BLaER1 treated with 17β-estradiol and CSF1 and Interleukin-3, amounts not matched to agents 10 nM and 100 nM (cell line): ENCODE results near the gene MAPK8IP1.

ENCODE experiments used
- H3K27ac ChIP-seq, 11 experiments: shearing (Covaris generic); formaldehyde crosslinking; 2 replicates each; pipeline ENCODE4 v1.8.1; 2022
- H3K27me3 ChIP-seq, 11 experiments: shearing (Covaris generic); formaldehyde crosslinking; 2 replicates each; pipeline ENCODE4 v1.8.1; 2022
- H3K36me3 ChIP-seq, 11 experiments: shearing (Covaris generic); formaldehyde crosslinking; 2 replicates each; pipeline ENCODE4 v1.8.1; 2022
- H3K4me1 ChIP-seq, 10 experiments: shearing (Covaris generic); formaldehyde crosslinking; 2 replicates each; pipeline ENCODE4 v1.8.1; 2022
- H3K4me2 ChIP-seq, 11 experiments: shearing (Covaris generic); formaldehyde crosslinking; 2 replicates each; pipeline ENCODE4 v1.8.1; 2022
- H3K4me3 ChIP-seq, 10 experiments: shearing (Covaris generic); formaldehyde crosslinking; 2 replicates each; pipeline ENCODE4 v1.8.1; 2022
- H3K9ac ChIP-seq, 11 experiments: shearing (Covaris generic); formaldehyde crosslinking; 2 replicates each; pipeline ENCODE4 v1.8.1; 2022
- H3K9me3 ChIP-seq, 11 experiments: shearing (Covaris generic); formaldehyde crosslinking; replicated peaks in 1 of 11; 2 replicates each; pipeline ENCODE4 v1.8.1; 2022
- H4K20me1 ChIP-seq, 11 experiments: shearing (Covaris generic); formaldehyde crosslinking; 2 replicates each; pipeline ENCODE4 v1.8.1; 2022
- Cebpa-rat ChIP-seq, 11 experiments: shearing (Covaris generic); IDR thresholded peaks; 2 replicates each; pipeline ENCODE4 v1.8.1; 2022

The MAPK8IP1 gene

DNA sequence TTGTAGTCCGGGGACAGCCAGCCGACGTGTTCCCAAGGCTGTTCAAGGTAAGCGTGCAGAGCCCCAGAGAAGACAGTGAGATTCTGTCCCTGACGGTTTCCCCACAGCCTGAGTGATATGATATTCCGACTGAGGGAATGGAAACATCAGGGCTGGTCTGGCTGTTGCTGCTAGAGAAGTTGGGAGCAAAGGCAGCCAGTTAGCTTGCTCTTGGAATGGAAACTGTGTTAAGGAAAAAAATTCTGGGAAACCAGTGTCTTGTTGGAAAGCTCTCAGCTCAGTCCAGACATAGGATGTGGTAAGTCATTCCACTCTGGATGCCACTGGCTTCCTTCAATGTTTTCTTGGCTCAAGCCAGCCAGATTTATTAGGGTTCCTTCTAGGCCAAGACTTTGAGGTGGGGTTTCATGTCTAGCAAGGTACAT lies 29.4 kb upstream of the MAPK8IP1 start:
- H3K4me1 ChIP-seq = peaks cover 16 to 42% (median 21%) of the 10 kb centered on the region in 10 experiments; a peak in 18 of 20 replicates
- H3K9ac ChIP-seq = no peak overlapping the region; a peak in 1 of 22 replicates
- TF ChIP-seq Cebpa-rat (IDR thresholded peaks at IDR 0.05) = no peak
- H3K4me2 ChIP-seq = no peak overlapping the region
- no peak overlapping the region for H3K27ac ChIP-seq
- H3K36me3 ChIP-seq = peaks cover 39 to 72% (median 63%) of the 10 kb centered on the region in 11 experiments
- H3K9me3 ChIP-seq = no peaks in the 10 kb centered on the region
- H3K4me3 ChIP-seq = no peak overlapping the region
- H3K27me3 ChIP-seq = no peaks in the 10 kb centered on the region
- peaks cover 53 to 95% (median 72%) of the 10 kb centered on the region in 11 experiments; a peak in 21 of 22 replicates for H4K20me1 ChIP-seq

GRCh38 chr11:45857961-45858474 lies 27.4 kb upstream of the MAPK8IP1 start:
- H3K36me3 ChIP-seq = peaks cover 59 to 88% (median 83%) of the 10 kb centered on the region in 11 experiments
- peak overlapping the region in 4 of 11 experiments; percentile 47 to 78 (median 68); a peak in 6 of 22 replicates for H3K27ac ChIP-seq
- peaks cover 6 to 33% (median 13%) of the 10 kb centered on the region in 10 experiments; a peak in 14 of 20 replicates for H3K4me1 ChIP-seq
- no peak overlapping the region for H3K4me3 ChIP-seq
- peak overlapping the region in 5 of 11 experiments; percentile 28 to 78 (median 66); a peak in 10 of 22 replicates for H3K4me2 ChIP-seq
- H3K9me3 ChIP-seq = no peaks in the 10 kb centered on the region
- H3K9ac ChIP-seq = peak overlapping the region in 3 of 11 experiments; percentile 8 to 59 (median 51); a peak in 5 of 22 replicates
- H4K20me1 ChIP-seq = peaks cover 33 to 77% (median 52%) of the 10 kb centered on the region in 11 experiments; a peak in 20 of 22 replicates
- H3K27me3 ChIP-seq = no peaks in the 10 kb centered on the region
- TF ChIP-seq Cebpa-rat (IDR thresholded peaks at IDR 0.05) = no peak

GRCh38 chr11:45858751-45859398 lies 26.6 kb upstream of the MAPK8IP1 start:
- TF ChIP-seq Cebpa-rat (IDR thresholded peaks at IDR 0.05) = no peak
- H3K36me3 ChIP-seq = peaks cover 67 to 92% (median 86%) of the 10 kb centered on the region in 11 experiments
- H3K27ac ChIP-seq = peak overlapping the region in 4 of 11 experiments; percentile 42 to 78 (median 60); a peak in 6 of 22 replicates
- peak overlapping the region in 3 of 11 experiments; percentile 66 to 78 (median 69); a peak in 5 of 22 replicates for H3K4me2 ChIP-seq
- H3K4me3 ChIP-seq = no peak overlapping the region
- H3K9ac ChIP-seq = peak overlapping the region in 3 of 11 experiments; percentile 7 to 59 (median 51); a peak in 5 of 22 replicates
- H3K4me1 ChIP-seq = peaks cover 5 to 31% (median 11%) of the 10 kb centered on the region in 10 experiments; a peak in 13 of 20 replicates
- no peaks in the 10 kb centered on the region for H3K9me3 ChIP-seq
- H4K20me1 ChIP-seq = peaks cover 26 to 72% (median 44%) of the 10 kb centered on the region in 11 experiments; a peak in 19 of 22 replicates
- no peaks in the 10 kb centered on the region for H3K27me3 ChIP-seq

DNA sequence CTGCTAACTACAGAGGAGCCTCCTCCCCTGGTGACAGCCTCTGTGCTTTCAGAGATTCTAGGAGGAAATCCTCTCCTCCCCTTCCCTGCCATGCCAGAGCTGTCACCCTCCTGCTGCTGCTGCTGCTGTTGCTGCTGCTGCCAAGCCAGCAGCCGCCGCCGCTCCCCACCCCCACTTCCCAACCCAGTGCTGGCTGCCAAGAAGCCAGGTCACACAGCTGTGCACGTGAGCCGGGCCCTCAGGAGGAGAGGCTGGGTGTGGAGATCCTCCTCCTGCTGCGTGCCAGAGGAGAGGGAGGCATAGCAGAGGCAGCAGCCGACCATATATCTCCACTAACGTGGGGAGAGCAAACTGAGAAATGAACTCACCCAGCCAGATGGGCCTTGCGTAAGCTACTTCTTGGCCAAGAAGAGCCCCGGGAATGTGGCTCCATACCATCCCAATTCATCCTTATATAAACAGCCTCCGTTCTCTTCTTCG lies 25.8 kb upstream of the MAPK8IP1 start:
- peaks cover 18 to 63% (median 36%) of the 10 kb centered on the region in 11 experiments; a peak in 19 of 22 replicates for H4K20me1 ChIP-seq
- H3K27ac ChIP-seq = peak overlapping the region in 1 of 11 experiments; percentile 78; a peak in 1 of 22 replicates
- no peak overlapping the region for H3K4me3 ChIP-seq
- H3K27me3 ChIP-seq = no peaks in the 10 kb centered on the region
- H3K4me2 ChIP-seq = no peak overlapping the region
- peaks cover 75 to 100% (median 94%) of the 10 kb centered on the region in 11 experiments for H3K36me3 ChIP-seq
- no peak for TF ChIP-seq Cebpa-rat (IDR thresholded peaks at IDR 0.05)
- no peaks in the 10 kb centered on the region for H3K9me3 ChIP-seq
- H3K9ac ChIP-seq = no peak overlapping the region
- H3K4me1 ChIP-seq = peaks cover 0 to 31% (median 4%) of the 10 kb centered on the region in 10 experiments; a peak in 11 of 20 replicates

DNA sequence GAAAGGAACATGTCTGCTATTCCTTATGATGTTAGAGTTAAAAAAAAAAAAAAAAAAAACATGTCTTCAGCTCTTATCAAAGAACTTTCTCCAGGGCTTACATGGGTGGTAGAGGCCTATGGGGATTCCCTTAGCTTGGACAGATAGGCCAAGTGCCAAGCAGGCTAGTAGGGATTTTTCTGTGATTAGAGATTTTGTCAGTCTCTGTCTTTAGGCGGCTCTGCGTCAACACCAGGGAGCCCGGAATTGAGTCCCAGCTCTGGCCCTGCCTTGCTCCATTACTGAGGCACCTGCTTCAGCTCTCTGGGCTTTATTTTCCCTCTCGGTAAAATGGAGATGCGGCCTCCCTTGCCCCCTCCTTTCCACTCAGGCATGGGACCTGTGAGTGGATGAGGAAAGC lies 25.1 kb upstream of the MAPK8IP1 start:
- Histone ChIP-seq H3K9ac (no peak overlapping the region), H3K4me2 (no peak overlapping the region), H3K9me3 (no peaks in the 10 kb centered on the region), H3K27ac (no peak overlapping the region), H3K36me3 (peaks cover 81 to 100% (median 97%) of the 10 kb centered on the region in 11 experiments), H3K27me3 (no peaks in the 10 kb centered on the region), H3K4me3 (no peak overlapping the region), H3K4me1 (peaks cover 0 to 31% (median 4%) of the 10 kb centered on the region in 10 experiments; a peak in 11 of 20 replicates), H4K20me1 (peaks cover 12 to 57% (median 29%) of the 10 kb centered on the region in 11 experiments; a peak in 18 of 22 replicates)
- no peak for TF ChIP-seq Cebpa-rat (IDR thresholded peaks at IDR 0.05)

DNA sequence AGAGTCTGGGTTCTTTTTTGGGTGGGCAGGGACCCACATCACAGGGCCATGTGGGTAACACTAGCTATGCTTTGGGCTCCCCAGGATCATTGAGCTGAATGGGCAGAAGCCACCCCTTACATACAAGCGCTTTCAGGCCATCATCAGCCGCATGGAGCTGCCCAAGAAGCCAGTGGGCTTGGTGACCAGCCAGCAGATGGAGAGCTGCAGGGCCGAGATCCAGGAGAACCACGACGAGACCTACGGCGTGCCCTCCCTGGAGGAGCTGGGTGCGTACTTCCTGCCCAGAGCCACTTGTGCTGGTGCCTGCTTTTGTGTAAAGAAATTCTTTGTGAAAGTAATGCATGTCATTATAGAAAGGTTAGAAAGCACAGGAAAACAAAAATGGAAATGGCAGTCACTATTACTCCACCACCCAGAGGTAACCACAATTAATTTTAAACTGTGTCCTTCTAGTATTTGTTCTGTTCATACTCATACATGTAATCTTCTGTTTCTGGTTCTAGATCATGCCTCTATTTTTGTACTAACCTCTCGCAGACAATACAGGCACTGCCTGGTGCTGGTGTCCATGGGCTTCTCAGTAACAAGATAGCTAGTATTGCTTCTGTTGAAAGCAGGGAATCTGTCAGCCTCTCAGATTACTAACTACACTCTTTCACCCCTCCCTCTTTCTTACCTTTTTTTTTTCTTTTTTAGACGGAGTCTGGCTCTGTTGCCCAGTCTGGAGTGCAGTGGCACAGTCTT lies 24.5 kb upstream of the MAPK8IP1 start:
- H3K4me3 ChIP-seq = no peak overlapping the region
- no peak overlapping the region for H3K27ac ChIP-seq
- H3K36me3 ChIP-seq = peaks cover 83 to 100% (median 97%) of the 10 kb centered on the region in 11 experiments
- H3K9ac ChIP-seq = no peak overlapping the region
- H4K20me1 ChIP-seq = peaks cover 6 to 54% (median 23%) of the 10 kb centered on the region in 11 experiments; a peak in 17 of 22 replicates
- H3K27me3 ChIP-seq = no peaks in the 10 kb centered on the region
- peaks cover 0 to 30% (median 4%) of the 10 kb centered on the region in 10 experiments; a peak in 11 of 20 replicates for H3K4me1 ChIP-seq
- H3K9me3 ChIP-seq = no peaks in the 10 kb centered on the region
- TF ChIP-seq Cebpa-rat (IDR thresholded peaks at IDR 0.05) = no peak
- H3K4me2 ChIP-seq = no peak overlapping the region

- Histone ChIP-seq H3K9me3 (no peaks in the 10 kb centered on the region), H3K4me1 (0 out of 20 replicates have a peak, but pooled peaks cover 0 to under 1% (median 0%) of the 10 kb centered on the region in 10 experiments), H3K27ac (no peak overlapping the region), H3K36me3 (peaks cover 97 to 100% (median 99%) of the 10 kb centered on the region in 11 experiments), H3K27me3 (no peaks in the 10 kb centered on the region), H3K9ac (no peak overlapping the region), H4K20me1 (peaks cover 0 to 60% (median 11%) of the 10 kb centered on the region in 11 experiments; a peak in 11 of 22 replicates), H3K4me3 (no peak overlapping the region), H3K4me2 (no peak overlapping the region)
- no peak for TF ChIP-seq Cebpa-rat (IDR thresholded peaks at IDR 0.05)
Observed at GRCh38 chr11:45864041-45864440, 21.4 kb upstream of the MAPK8IP1 start.

DNA sequence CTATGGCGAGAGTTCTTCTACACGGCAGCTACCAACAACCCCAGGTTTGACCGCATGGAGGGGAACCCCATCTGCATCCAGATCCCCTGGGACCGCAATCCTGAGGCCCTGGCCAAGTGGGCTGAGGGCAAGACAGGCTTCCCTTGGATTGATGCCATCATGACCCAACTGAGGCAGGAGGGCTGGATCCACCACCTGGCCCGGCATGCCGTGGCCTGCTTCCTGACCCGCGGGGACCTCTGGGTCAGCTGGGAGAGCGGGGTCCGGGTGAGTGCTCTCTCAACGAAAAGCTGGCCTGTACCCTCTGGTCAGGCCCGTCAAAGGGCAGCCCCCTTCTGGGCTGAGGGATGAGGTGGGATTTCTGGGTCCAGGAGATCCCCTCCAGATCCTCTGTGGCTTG lies 15.9 kb upstream of the MAPK8IP1 start:
- no peaks in the 10 kb centered on the region for H3K9me3 ChIP-seq
- no peaks in the 10 kb centered on the region for H3K27me3 ChIP-seq
- no peak overlapping the region for H3K27ac ChIP-seq
- no peak overlapping the region for H3K4me2 ChIP-seq
- TF ChIP-seq Cebpa-rat (IDR thresholded peaks at IDR 0.05) = no peak
- peaks cover 20 to 31% (median 25%) of the 10 kb centered on the region in 10 experiments for H3K4me1 ChIP-seq
- no peak overlapping the region for H3K9ac ChIP-seq
- H3K4me3 ChIP-seq = no peak overlapping the region
- H4K20me1 ChIP-seq = peaks cover 0 to 70% (median 27%) of the 10 kb centered on the region in 11 experiments; a peak in 16 of 22 replicates
- peaks cover 85 to 100% (median 92%) of the 10 kb centered on the region in 11 experiments for H3K36me3 ChIP-seq
